ENCODE data around the gene DNAH11. TPM values are rescaled to one million over a fixed set of nuclear protein-coding genes. Genes with fewer than 3 reads are reported as not detected.

DNAH11 gene
- total and polyA plus RNA-seq, 8 donors, result 0.46 to 3.8 (median 1.1) TPM

DNA sequence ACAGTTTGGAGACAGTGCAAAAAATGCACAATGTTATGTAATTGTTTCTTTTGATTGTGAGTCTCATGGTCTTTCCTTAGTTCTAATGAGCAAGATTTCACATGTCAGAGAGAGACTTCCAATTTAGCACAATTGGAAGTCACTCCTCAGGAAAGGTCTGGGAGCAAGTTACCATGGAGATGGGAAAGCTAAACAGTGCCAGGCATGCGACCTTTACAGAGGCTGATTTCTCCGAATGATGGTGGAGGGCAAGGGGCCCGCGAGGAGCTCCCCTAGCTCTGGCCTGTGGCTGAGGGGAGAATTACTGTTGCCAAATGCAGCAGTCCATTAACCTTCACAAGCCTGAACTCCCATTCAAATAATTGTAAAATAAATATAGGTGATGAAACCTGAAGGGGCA is 343.6 kb downstream of the DNAH11 start:
- H3K36me3 ChIP-seq, result no peaks in the 10 kb centered on the region
- no peaks in the 10 kb centered on the region for H3K9me3 ChIP-seq
- no peak overlapping the region for H3K4me3 ChIP-seq
- H3K27me3 ChIP-seq, result no peaks in the 10 kb centered on the region
- H3K4me1 ChIP-seq, result no peaks in the 10 kb centered on the region
- WGBS, 2 donors, result 53 to 63% methylated on average over 4 of the region's 4 CpGs
- TF ChIP-seq, protein P1, sequence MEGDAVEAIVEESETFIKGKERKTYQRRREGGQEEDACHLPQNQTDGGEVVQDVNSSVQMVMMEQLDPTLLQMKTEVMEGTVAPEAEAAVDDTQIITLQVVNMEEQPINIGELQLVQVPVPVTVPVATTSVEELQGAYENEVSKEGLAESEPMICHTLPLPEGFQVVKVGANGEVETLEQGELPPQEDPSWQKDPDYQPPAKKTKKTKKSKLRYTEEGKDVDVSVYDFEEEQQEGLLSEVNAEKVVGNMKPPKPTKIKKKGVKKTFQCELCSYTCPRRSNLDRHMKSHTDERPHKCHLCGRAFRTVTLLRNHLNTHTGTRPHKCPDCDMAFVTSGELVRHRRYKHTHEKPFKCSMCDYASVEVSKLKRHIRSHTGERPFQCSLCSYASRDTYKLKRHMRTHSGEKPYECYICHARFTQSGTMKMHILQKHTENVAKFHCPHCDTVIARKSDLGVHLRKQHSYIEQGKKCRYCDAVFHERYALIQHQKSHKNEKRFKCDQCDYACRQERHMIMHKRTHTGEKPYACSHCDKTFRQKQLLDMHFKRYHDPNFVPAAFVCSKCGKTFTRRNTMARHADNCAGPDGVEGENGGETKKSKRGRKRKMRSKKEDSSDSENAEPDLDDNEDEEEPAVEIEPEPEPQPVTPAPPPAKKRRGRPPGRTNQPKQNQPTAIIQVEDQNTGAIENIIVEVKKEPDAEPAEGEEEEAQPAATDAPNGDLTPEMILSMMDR (IDR thresholded peaks at IDR 0.05), result no peak
- ATAC-seq, result no peak
- no peak for FAIRE-seq
- DNase-seq, result no peak
- H3K27ac ChIP-seq, result no peak overlapping the region
- intact Hi-C loops (cut with DNase I), result no loop called here

DNA sequence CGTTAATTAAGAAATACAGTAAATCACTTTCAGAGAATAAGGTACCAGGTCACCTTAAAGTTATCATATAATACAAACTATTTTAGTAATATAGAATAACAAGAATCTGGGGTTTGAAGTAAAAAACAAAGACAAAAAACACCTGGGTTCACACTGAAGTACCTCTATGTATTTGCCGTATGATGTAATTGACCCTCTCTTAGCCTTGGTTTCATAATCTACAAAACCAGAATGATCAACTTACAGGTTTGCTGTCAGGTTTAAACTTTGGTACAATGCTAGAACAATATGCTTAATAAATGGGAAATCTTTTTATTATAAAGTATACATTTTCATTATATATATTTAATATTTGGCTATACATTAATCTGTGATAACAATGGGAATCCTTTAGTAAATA is 344.5 kb downstream of the DNAH11 start:
- ATAC-seq, result no peak
- no peak overlapping the region for H3K27ac ChIP-seq
- H3K27me3 ChIP-seq, result no peaks in the 10 kb centered on the region
- no peak for DNase-seq
- H3K4me1 ChIP-seq, result no peaks in the 10 kb centered on the region
- no peak for FAIRE-seq
- intact Hi-C loops (cut with DNase I), result no loop called here
- no peaks in the 10 kb centered on the region for H3K9me3 ChIP-seq
- no peak overlapping the region for H3K4me3 ChIP-seq
- H3K36me3 ChIP-seq, result no peaks in the 10 kb centered on the region
- WGBS, 2 donors, result 85 to 97% methylated on average over 2 of the region's 2 CpGs
- TF ChIP-seq, protein P1 (IDR thresholded peaks at IDR 0.05), result no peak

DNA sequence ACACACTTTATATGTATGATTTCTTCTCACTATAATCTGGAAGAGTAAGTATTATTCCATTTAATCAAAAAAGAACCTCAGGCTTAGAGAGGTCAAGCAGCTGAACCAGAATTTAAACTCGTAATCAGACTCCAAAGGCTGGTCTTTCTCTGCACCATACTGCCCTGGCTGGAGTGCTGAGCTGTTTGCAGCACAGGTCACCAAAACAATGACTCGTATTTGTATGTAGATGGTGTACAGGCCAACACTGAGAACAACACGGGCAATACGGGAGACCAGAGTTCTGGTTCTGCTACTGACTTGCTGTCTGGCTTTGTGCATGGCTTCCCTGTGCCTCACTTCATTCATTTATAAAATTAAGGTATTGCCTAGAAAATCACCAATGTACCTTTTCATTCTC is 344.9 kb downstream of the DNAH11 start:
- TF ChIP-seq, protein P1 (IDR thresholded peaks at IDR 0.05), result no peak
- FAIRE-seq (no peak), DNase-seq (no peak), ATAC-seq (no peak)
- WGBS, 2 donors, result 79 to 92% methylated on average over 4 of the region's 4 CpGs
- no peaks in the 10 kb centered on the region for H3K27me3 ChIP-seq
- no peak overlapping the region for H3K4me3 ChIP-seq
- H3K27ac ChIP-seq, result no peak overlapping the region
- H3K36me3 ChIP-seq, result no peaks in the 10 kb centered on the region
- intact Hi-C loops (cut with DNase I), result no loop called here
- H3K9me3 ChIP-seq, result no peaks in the 10 kb centered on the region
- no peaks in the 10 kb centered on the region for H3K4me1 ChIP-seq

DNA sequence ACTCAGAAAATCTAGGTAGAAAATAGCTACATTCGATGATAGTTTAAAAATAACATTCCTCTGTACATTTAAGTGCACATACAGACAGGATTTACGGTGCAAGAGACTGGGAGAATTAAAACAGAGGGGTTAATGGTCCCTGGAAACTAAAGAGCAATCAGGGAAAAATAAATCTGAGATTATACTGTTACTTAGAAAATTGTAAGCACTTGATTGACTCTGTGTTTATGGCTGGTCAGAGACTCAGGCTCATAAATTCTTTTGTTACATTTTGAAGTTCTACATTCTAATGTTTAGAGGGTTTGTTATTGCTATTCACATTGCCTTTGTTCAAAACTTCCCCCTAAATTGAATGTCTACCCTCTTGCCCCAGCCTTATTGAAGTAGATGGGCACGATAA is 348.5 kb downstream of the DNAH11 start:
- H3K27me3 ChIP-seq, result no peaks in the 10 kb centered on the region
- H3K36me3 ChIP-seq, result no peaks in the 10 kb centered on the region
- TF ChIP-seq, protein P1 (IDR thresholded peaks at IDR 0.05), result no peak
- FAIRE-seq, result no peak
- DNase-seq, result no peak
- H3K27ac ChIP-seq, result no peak overlapping the region
- WGBS, 2 donors, result 87 to 88% methylated on average over 3 of the region's 3 CpGs
- ATAC-seq, result no peak
- H3K4me1 ChIP-seq, result no peaks in the 10 kb centered on the region
- intact Hi-C loops (cut with DNase I), result no loop called here
- H3K4me3 ChIP-seq, result no peak overlapping the region
- no peaks in the 10 kb centered on the region for H3K9me3 ChIP-seq

DNA sequence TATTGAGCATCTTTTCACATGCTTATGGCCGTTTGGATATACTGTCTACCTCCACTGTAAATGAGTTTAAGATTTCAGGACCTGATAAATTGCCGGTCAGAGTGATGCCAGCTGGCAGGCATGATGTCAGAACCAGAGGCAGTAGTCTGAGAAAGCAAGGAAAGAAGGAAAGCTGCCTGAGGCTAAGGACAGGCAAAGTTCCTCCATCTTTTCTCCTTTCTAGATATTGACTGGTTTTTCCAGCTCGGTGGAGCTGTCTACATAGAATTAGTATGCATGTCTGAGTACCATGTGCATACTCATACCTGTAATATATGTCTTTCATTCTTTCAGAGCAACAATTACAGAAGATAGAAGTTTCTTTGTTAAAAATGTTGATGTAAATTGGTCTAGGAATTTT is 350.6 kb downstream of the DNAH11 start:
- DNase-seq (no peak), ATAC-seq (no peak), FAIRE-seq (no peak)
- H3K36me3 ChIP-seq, result no peaks in the 10 kb centered on the region
- H3K4me3 ChIP-seq, result no peak overlapping the region
- H3K4me1 ChIP-seq, result no peaks in the 10 kb centered on the region
- TF ChIP-seq, protein P1 (IDR thresholded peaks at IDR 0.05), result no peak
- intact Hi-C loops (cut with DNase I), result no loop called here
- no peak overlapping the region for H3K27ac ChIP-seq
- no peaks in the 10 kb centered on the region for H3K27me3 ChIP-seq
- WGBS, 2 donors, result 83 to 85% methylated on average over 3 of the region's 3 CpGs
- H3K9me3 ChIP-seq, result no peaks in the 10 kb centered on the region

Measured in pancreas (tissue), 10 donors.